NCI-H1930 (cell line): ENCODE data around the gene NINL.
"Not testable (repeated sequence)": the region's sequence is repeated elsewhere in the genome, so short reads cannot be mapped to it uniquely, and the experiment has no call there.

Source experiments
- DNase-seq, 2 experiments: peaks; one replicate each; lab custom pipeline; 2025; lab: John Stamatoyannopoulos, UW

Gene NINL

DNA sequence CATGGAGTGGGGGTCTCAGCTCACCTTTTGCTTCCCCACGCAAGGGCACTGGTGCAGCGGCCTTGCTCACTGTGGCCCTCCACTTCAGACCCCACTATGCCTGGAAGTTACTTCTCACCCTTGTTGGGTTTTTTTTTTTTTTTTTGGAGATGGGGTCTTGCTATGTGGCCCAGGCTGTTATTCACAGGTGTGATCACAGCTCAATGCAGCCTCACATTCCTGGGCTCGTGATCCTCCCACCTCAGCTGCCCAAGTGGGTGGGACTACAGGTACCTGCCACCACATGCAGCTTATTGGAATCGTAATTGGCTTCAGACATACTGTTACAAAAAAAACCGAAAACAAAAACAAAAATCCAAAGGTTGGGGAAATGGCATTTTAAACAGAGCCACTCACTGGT lies 32.4 kb downstream of the NINL start:
- no peak for DNase-seq

DNA sequence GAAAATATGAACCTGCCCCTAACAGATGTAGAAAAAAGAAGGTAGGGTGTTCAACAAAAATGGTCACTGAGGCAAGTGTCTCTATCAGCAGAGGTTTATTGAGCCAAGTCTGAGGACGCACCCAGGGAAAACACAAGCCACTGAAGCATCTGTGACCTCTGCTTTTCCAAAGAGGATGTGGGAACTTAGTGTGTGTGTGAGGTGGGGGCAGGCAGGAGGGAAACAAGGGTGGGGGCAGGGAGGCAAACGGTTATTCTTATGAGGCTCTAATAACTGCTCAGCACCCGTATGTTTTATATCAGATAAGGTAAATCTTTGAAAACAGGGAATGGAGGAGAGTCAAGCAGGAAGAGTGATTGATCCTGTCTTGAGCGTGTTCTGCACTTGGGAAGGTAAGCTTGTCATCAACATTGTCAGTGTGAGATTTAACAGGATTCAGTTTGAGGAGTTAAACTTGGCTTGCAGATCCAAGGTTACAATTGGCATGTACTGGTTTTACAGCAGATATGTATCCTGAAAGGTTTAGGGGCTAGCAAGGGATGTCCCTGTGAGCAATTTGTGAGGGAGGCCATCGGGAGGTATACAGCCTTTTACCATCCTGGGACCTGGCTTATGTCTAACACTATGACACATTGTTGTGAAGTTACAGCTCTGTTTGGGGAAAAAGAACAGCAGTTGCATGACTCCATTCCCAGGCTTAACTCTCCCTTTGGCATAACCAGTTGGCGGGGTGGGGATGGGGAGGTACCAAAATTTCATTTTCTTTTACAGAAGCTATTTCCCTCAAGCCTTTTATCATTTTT lies 33.7 kb downstream of the NINL start:
- DNase-seq, result no peak

DNA sequence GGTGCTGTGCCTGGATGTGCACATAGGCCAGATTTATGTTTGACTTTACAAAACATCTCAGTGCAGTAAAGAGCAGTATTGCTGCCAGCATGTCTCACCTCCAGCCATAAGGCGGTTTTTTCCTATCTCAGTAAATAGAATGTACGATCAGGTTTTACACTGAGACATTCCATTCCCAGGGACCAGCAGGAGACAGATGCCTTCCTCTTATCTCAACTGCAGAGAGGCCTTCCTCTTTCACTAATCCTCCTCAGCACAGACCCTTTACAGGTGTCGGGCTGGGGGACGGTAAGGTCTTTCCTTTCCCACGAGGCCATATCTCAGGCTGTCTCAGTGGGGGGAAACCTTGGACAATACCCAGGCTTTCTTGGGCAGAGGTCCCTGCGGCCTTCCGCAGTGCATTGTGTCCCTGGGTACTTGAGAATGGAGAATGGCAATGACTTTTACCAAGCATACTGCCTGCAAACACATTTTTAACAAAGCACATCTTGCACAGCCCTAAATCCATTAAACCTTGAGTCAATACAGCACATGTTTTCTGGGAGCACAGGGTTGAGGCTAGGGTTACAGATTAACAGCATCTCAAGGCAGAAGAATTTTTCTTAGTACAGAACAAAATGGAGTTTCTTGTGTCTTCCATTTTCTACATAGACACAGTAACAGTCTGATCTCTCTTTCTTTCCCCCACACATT lies 34.5 kb downstream of the NINL start:
- not testable (repeated sequence) for DNase-seq

DNA sequence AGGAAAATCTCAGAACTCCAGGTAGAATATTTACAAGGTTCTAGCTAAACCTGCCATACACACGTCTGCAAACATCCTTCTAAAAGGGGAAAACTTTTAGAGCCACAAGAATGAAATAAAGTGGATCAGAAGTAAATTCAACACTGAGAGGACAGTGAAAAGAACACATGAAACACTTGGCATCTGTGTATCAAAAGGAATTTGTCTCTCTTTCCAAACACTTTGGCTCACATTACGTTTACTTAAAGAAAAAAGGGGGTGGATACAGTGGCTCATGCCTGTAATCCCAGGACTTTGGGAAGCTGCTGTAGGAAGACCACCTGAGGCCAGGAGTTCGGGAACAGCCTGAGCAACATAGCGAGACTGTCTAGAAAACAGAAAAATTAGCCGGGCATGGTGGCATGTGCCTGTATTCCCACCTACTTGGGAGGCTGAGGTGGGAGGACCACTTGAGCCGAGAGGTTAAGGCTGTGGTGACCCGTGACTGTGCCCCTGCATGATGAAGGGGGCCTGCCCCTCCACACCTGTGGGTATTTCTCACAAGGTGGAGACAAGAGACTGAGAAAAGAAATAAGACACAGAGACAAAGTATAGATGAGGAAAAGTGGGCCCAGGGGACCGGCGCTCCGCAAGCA lies 35.4 kb downstream of the NINL start:
- no peak for DNase-seq

DNA sequence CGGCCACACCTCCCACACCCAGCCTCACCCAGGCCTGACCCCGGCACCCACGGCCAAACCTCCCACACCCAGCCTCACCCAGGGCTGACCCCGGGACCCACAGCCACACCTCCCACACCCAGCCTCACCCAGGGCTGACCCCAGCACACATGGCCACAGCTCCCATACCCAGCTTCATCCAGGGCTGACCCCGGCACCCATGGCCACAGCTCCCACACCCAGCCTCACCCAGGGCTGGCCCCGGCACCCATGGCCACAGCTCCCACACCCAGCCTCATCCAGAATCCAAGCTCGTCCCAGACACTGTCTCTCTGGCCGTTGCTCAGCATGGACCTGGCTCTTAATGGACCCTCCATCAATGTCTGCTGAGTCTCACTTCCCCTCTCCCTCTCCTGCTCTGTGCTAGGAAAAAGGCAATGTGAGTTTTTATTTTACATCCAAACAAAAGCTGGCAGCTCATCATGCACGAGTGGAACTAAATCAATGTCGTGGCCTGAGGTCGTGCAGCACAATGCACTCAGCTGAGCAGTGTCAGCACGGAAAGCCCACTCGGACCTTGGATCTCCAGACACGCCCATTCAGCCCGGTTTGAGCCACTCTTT lies 36.1 kb downstream of the NINL start:
- DNase-seq, result no peak

DNA sequence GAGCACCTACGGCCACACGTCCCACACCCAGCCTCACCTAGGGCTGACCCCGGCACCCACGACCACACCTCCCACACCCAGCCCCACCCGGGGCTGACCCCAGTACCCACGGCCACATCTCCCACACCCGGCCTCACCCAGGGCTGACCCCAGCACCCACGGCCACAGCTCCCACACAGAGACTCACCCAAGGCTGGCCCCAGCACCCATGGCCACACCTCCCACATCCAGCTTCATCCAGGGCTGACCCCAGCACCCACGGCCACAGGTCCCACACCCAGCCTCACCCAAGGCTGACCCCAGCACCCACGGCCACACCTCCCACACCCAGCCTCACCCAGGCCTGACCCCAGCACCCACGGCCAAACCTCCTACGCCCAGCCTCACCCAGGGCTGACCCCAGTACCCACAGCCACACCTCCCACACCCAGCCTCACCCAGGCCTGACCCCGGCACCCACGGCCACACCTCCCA lies 36.7 kb downstream of the NINL start:
- no peak for DNase-seq

DNA sequence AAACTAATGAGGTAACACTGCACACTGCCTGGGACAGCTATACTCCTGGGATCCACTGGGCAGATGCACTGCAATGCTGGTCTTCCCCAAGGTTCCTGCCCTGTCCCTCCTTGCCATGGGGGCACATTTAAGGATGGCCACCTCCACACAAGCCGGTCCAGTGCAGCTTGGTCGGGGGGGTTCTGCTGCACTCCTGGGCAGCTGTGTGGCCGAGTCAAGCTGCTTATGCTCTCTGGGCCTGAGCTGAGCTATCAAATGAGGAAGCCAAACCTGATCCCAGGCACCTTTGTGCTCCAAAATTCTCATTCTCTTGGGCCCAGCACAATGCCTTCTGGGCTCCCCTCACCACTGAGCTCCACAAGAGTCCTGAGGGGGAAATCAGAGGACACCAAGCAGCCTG lies 37.3 kb downstream of the NINL start:
- DNase-seq, result no peak

DNA sequence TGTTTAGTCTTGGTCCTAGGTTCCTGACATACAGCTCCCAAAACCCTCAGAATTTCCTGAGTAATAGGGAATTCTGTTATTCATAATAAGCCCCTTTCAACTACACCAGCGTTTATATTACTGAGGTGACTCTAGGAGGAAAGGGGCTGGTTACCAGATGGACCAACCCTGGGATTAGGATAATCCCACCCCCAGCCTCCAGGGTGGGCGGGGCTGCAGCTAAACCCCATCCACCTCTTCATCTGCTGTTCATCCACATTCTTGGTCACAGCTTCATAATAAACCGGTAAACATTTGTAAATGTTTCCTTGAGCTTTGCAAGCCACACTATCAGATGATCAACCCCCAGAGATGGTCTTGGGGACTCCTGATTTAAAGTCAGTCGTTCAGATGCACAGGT lies 38.3 kb downstream of the NINL start:
- DNase-seq, result no peak

DNA sequence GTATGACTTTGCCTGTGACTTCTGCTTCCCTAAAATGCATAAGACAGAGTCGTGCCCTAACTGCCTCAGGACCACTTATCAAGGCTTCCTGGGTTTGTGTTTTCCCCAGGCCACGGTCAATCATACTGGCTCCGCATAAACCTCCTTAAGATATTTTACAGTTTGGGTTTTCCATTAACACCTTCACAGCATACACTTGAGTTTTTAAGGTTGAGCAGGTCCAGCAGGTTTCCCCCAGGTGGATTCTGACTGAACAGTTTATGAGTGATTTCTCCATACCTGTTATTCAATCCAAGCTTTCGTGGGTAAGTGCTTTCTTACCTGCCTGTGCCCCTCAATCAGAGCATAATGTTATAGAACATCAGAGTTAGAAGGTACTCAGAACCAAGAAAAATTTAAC lies 39.3 kb downstream of the NINL start:
- no peak for DNase-seq

DNA sequence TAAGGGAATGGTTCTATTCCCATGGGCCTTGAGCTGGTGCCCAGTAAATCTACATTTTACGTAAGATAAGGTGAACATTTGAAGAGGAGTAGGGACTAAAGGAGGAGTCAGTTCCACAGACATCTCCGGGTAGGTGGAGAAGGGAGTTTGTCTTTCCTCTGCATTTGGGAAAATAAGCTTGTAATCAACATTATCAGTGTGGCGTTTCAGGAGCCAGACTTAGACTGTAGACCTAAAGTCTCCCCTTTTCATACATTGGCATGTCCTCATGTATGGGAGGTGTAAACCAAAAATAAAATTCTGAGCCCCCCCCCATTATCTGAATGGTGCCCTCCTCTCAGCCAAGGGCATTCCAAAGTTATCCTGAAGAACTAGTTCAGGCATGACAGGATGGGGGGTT lies 40.2 kb downstream of the NINL start:
- no peak for DNase-seq

DNA sequence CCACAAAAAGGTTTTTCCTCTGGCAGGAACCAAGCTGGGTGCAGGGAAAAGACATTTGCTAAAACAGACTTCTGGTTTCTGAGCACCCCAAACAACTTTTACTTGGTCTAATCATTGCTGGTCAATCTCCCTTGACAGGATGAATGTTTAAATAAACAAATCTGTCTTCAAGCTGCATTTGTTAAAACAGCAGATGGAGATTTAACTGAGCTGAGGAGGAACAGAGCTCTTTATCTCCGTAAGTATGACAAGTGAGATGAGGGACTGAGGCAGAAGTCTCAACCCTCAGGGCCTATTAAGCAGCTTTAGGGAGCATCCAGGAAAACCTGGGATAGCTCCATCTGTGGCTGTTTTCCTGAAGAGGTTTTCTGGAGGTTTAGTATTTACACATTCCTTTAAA lies 40.6 kb downstream of the NINL start:
- no peak for DNase-seq

DNA sequence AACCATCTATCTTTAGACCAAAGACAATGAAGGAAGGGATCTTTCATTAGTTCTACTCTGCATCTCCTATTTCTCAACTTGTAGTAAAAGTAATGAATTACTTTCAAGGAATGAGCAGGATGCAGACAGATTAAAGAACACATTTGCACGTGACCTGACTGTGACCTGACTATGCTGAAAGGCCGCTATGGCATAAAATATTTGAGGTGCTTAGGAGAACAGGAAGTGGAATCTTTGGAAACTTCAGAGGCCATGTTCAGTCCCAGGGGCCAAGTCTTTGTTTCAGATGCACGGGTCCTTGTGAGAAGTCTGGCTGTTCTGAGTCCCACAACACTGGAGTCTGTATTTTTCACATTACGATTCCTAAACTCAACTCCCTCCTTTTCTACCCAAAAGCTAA lies 41.0 kb downstream of the NINL start:
- no peak for DNase-seq

DNA sequence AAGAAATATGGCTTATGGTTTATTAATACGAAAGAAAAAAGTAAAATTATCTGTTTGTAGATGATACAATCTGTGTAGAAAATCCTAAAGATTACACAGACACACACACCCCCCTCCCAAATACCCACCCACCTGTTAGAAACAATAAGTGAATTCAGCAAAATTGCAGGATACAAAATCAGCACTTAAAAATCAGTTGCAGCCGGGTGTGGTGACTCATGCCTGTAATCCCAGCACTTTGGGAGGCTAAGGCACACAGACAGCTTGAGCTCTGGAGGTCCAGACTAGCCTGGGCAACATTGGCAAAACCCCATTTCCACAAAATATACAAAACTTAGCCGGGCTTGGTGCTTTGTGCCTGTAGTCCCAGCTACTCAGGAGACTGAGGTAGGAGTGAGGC lies 42.3 kb downstream of the NINL start:
- no peak for DNase-seq

DNA sequence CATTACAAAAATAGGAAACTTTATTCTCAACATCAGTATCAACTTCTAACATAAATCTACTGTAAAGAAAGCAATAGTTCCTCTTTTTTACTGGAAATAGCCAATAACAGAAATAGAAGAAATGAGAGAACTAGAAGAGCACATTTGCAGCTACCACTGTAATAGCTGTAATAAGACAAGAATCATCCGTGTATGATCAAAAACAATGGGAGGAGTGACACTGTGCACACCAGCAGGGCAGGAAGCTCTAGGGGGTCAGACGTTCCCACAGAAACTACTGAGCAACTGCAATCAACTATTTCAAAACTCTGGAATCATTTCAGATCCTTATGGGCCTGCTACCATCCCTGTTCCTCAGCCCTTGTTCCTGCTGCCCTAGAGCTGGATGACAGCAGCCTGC lies 43.7 kb downstream of the NINL start:
- no peak for DNase-seq

DNA sequence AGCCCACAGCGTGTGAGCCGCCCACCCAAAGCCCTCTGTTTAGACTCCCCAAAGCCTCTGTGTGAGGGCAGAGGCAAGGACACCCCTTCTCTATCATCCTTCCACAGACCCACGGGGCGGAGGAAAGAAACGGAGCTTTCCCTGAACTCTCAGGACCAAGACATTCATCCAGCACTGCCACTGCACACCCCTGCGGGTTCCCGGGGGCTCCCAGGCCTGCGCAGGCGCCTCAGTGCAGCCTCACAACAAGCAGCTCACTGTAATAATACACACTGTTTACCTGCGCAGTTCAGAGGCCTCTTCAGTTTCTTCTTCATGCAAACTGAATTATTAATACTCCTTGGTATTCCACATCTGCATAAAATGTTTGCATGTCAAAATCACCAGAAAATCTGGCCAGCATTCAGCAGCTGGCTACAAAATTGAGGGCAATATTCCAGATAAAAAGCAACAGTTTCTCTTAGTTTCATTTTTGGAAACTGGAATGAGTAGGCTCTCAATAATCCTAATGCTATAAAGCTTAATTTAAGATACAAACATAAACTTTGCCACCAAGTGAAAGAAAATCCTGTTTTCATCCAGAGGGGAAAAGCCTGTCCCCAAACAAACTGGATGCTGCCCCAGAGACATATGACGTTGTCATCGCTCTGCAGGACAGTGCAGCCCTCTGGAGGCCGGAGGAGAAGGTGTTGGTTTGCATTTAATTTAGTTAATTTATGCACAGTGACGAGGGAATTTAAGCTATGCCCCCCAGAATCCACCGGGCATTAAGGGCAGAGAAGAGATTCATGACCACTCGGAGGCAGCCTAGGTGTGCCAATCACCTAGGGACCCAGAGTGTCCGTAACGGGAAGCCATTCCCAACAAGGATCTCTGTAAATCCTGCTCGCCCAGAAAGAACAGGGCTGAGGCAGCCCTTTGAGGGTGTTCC lies 45.3 kb downstream of the NINL start:
- no peak for DNase-seq

DNA sequence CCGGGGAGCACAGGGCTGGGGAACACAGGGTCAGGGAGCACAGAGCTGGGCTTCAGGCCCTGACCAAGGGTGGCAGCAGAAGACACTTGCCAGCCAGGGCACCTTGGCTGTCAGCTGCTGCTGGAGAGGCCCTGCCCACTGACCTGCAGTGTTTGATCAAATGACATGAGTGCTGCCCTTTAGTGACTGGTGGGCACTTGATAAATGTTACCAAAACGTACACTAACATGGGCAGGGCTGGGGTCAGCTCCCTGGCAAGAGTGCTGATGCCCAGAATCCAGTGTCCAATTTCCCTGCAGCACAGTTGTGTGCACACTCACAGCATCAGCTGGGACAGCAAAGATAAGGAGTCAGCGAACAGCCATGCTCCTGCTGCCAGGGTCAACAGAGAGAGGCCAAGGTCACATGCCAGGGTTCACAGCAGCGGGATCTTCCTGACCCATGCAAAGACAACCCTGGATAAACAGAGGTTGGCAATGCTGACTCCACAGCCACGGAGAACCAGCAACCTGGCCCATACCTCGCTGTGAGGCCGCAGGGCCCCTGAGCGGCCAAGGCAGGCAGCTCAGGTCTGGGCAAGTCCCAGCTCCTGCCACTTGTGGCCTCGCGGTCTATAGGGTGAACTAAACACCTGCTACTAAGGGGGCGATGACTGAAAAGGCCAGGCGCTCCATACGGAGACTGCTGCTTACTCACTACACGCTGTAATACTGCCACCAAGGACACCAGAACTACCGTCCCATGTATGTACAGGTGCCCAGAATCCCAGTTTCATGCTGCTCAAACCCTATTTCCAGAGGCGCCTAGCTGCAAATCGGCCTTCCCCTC lies 46.3 kb downstream of the NINL start:
- no peak for DNase-seq

DNA sequence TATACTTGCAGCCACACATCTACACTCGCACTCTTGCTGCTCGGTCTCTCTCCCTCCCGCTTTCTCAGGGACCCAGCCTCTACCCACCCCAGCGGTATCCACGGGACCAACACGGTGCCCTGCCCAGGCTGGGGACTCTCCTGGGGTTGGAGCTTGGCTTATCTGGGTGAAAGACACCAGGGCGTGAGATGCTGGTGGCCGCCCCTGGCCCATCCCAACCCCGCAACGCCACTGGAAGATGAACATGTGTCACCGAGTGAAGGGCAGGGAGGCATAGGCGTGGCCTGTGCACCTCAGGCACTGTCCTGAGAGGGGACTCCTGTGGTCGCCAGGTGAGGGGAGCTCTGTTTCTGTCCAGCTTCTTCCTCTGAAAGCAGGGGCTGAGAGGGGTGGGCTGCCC lies 47.4 kb downstream of the NINL start:
- no peak for DNase-seq

DNA sequence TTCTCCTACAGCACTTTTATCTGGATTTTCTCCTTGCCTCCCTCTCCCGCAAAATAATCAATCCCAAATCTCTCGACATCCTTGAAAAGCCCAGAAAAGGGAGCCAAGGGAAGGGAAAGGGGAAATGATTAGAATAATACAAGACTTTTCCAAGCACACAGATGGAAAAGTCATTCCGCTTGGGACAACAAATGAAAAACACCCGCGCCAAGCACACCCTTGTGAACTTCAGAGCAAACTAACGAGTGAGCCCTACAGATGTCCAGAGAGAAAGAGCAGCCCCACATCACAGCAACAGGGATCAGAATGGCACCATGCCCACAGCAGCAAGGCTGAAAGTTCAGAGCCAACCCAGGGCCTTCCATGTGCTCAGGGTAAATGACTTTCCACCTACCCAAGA lies 49.6 kb downstream of the NINL start:
- DNase-seq, result no peak

DNA sequence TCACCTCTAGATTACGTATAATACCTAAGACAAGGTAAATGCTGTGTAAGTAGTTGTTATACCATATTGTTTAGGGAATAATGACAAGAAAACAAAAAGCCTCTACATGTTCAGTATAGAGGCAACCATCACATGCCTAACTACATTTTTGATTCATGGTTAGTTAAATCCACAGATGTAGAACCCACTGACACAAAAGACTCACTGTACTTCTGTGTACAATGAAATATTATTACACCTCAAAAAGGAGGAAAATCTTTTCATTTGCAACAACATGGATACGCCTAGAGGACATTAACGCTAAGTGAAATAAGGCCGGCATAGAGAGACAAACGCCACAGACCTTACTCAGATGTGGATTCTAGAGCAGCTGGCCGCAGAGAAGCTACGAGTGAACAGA lies 50.5 kb downstream of the NINL start:
- no peak for DNase-seq

DNA sequence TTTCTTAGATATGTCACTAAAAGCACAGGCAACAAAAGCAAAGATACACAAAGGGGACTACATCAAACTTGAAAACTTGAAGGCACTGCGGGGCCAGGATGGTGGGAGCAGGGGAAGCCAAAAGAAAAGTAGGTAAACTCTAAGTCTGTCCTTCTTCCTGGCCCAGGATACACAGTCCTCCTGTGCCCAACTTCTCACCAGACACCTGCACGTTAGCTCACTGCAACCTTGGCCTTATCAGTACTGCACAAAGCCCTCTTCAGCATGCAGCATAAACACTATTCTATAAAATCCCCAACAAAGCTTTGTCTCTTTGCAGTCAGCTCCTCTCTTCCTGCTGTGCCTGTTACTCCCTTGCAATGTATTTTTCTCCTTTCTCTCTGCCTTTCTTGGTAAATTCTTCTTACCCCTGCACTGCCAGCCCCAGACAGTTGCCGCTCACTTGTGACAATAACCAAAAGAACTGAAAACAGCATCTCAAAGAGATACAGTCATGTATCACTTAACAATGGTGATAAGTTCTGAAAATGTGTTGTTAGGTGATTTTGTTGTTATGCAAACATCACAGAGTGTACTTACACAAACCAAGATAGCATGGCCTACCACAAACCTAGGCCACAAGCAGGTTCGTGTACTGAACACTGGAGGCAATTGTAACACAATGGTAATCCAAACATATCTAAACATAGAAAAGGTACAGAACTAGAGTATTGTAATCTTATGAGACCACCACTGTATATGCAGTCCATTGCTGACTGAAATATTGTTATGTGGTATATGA lies 51.2 kb downstream of the NINL start:
- no peak for DNase-seq
